HTERT RPE-1 (cell line): ENCODE results near the gene ZFPM1.
"Not testable (repeated sequence)": the region's sequence is repeated elsewhere in the genome, so short reads cannot be mapped to it uniquely, and the experiment has no call there.

Experiments
- in situ Hi-C: fragments of 300-500 bp; cut with MboI; formaldehyde crosslinking; loops from 4 replicates; pipeline ENCODE4 v1.14.3; 2020; ENCODE audit warnings: low sequenced_read_pairs

The ZFPM1 gene

DNA sequence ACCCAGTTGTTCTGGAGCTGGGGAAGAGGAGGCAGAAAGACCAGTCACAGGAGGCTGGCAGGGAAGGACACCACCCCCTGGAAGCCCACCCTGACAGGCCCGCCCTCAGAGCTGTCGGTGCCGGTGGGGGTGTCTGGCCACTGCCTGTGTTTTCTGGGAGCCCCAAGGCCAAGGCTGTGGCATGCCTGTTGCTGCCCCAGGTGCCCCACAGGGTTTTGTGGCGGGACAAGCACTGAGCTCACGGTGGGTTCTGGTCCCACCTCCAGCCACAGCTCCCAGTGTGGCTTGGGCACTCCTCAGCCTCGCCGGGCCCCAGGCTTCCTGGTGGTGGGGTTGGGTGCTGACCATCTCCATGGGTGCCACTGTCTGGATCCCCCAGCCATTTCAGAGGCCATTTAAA is 58.0 kb downstream of the ZFPM1 start:
- in situ Hi-C loops = no loop called here

DNA sequence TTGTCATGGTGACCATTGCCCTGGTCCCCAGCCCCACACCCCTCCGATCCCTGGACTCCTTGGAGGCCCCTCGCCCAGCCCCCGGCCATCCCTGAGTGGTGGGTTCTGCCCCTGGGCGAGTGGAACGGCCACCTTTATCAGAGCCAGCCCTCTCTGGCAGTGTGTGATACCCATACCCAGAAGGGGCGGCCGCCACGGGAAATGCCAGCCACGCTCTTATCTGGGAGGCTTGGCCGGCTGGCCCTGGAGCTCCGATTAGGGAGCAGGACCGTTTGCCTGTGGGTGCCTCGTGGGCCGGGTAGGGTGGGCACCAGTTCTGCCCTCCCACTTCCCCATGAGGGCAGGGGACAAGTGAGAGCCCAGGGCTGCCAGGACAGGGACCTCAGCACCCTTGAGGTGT is 58.8 kb downstream of the ZFPM1 start:
- in situ Hi-C loops = no loop called here

DNA sequence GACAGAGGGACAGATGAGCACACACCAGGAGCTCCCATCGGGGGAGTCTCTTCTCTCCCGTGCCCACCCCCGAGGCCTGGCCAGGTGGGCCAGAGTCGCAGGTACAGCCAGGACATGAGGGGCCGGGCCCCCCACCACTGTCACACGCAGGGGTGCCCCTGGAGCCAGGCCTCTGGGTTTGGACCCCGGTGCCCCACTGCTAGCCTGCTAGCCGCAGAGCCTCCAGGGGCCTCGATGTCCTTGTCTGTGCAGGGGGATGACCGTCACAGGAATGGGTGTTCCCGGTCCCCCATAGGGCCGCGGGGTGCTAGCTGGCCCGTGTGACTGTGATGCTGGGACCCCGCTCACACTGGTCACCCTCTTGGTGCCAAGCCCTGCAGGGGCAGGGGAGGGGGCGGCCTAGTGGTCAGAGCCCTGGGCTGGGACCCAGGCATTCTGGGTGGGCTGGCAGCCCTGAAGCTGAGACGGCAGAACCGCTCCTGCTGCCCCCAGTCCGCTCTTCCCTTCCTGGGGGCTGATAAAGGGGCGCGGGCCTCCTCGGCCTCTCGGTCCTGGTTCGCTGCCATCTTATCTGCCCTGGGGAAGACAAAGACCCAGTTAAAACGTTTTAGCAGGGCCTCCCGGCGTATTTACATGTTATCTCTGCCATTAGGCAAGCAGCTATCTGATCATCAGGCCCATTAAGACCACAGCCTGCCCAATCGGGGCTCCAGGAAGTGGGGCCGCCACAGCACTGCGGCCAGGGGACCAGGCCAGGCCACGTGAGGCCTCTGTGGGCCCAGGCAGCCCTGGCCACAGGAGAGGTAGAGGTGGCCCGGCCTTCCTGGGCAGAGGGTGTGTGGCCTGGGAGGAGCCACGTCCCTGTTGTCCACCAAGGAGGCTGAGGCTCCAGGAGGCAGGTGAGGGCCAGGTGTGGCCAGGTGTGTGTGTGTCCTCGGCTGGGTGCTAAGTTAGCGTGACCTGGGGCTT is 59.9 kb downstream of the ZFPM1 start:
- in situ Hi-C loops = no loop called here

DNA sequence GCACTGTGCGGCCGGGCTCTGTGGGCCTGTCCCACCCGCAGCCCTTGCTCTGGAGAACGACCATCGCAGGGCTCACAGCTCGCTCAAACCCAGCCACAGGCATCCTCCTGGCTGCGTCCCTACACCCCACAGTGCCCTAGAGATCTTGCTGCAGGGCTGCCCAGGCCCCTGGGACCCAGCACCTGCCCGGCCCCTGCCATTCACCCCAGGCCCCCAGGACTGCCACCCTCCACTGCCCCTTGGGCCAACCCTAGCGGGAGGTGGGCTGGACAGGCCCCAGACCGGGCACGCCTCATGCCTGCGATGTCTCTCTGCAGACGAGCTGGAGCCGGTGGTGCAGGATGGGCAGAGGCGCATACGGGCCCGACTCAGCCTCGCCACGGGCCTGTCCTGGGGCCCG is 61.0 kb downstream of the ZFPM1 start:
- in situ Hi-C loops = no loop called here

DNA sequence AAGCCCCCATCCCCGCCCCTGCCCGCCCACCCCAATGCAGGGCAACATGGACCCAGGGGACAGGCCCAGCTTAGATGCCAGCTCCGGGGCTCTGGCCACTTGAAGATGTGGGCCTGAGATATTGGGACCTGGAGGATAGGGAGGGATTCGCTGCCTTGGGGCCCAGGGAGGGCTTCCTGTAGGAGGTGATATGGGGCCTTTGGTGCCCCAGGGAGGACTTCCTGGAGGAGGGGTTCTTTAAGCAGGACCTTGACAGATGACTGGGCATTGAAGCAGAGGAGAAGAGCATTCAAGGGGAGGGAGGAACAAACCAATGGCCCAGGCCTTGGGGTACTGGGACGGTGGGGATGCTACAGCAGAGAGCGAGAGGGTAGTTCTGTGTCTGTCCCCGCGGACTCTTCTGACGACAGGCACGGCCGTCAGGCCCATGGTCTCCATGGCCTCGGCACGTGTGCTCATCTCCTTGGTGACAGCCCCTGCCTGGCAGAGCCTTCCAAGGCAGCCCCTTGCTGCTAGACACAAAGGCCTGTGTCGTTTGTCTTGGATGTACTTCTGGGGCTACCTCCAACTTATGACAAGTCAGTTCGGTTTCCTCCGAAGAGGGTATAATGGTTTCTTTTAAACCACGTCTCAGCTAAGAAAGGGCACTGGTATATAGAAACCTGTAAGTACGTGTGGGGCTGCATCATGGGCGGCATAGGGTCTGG is 61.6 kb downstream of the ZFPM1 start:
- in situ Hi-C loops = no loop called here

DNA sequence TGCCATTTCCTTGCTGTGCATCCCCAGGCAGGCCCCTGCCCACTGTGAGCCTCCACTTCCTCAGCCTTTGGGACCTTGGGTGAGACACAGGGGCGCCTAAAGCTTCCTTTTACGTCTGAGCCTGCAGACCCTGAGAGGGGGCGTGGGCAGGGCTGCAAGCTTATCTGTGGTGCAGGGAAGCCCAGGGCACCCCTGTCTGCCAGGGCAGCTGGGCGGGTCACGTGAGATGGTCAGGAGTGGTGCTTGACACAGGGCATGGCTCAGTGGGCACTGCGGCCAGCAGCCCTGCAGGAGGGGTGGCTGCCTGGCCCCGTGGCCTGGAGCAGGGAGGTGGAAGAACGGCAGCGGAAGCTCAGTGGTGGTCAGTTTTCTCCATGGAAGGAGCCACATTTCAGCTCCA is 62.3 kb downstream of the ZFPM1 start:
- in situ Hi-C loops = no loop called here

DNA sequence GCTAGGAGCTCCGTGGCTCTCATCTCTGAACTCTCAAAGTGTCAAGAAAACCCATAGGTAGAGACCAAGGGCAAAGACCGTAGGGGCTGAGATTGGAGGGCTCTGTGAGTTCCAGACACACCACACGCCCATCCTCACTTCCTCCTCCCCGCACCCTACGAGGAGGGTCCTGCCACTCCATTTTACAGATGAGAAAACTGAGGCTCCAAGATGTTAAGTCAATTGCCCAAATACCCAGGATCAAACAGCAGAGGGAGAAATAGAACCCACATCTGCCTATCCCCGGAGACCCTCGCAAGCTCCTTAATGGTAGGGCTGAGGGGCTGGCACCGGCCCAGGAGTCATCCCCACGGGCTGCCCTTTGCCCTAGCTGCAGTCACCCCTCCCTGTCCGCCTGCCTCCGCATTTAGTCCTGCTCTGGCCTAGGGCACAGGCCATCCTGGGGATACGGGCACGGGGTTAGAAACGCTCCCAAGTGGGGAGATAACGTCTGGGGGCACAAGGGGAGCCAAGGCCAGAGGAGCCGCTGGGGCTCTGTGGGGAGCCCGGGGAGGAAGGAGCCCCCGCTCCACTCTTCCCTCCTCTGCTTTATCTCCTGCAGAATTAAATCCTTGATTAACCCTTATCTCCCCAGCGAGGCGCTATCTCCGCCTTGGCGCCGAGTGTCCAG is 63.0 kb downstream of the ZFPM1 start:
- in situ Hi-C loops = no loop called here

DNA sequence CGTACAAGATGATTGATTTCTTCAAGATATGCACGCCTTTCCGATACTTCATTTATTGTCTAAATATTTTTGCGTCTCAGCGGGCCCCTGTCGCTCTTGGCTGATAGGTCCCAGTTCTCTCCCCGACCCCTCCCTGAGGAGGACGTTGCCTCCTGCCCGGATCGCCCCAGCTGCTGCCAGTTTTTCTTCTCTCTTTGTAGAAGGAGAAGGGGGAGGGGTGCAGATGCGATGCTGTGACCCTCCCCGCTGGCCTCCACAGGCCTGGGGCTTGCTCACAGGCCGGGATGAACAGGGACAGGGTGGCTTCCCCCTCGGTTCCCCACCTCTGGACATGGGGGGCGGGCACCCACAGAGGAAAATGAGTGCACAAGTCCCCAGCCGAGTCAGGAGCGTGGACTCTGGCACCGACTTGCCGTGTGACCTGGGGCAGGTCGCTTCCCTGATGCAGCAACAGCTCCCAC is 63.6 kb downstream of the ZFPM1 start:
- in situ Hi-C loops = no loop called here

DNA sequence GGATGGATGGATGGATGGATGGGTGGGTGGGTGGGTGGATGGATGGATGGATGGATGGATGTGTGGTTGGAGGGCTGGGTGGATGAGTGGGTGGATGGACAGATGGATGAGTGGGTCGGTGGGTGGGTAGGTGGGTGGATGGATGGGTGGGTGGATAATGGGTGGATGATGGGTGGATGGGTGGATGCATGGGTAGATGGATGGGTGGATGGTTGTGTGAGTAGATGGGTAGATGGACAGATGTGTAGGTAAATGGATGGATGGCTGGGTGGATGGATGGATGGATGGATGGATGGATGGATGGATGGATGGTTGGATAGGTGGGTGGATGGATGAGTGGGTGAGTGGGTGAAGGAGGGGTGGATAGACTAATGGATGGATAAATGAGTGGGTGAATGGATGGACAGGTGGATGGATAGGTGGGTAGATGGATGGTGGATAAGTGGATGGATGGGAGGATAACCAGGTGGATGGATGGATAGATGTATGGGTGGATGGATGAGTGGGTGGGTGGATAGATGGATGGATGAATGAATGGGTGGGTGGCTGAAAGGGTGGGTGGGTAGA is 64.2 kb downstream of the ZFPM1 start:
- in situ Hi-C loops = not testable (repeated sequence)

DNA sequence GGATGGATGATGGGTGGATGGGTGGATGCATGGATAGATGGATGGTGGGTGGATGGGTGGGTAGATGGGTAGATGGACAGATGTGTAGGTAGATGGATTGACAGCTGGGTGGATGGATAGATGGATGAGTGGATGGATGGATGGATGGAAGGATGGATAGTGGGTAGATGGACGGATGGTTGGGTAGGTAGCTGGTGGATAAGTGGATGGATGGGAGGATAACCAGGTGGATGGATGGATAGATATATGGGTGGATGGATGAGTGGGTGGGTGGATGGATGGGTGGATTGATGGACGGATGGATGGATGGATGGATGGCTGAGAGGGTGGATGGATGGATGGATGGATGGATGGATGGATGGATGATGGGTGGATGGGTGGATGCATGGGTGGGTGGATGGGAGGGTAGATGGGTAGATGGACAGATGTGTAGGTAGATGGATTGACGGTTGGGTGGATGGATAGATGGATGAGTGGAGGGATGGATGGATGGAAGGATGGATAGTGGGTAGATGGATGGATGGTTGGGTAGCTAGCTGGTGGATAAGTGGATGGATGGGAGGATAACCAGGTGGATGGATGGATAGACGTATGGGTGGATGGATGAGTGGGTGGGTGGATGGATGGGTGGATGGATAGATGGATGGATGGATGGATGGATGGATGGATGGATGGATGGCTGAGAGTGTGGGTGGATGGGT is 65.5 kb downstream of the ZFPM1 start:
- in situ Hi-C loops = not testable (repeated sequence)

DNA sequence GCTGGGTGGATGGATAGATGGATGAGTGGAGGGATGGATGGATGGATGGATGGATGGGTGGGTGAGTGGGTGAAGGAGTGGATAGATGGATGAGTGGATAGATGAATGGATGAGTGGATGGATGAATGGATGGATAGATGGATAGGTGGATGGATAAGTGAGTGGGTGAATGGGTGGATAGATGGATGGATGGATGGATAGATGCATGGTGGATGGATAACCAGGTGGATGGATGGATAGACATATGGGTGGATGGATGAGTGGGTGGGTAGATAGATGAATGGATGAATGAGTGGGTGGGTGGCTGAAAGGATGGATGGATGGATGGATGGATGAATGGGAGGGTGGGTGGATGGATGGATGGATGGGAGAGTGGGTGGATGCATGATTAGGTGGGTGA is 66.2 kb downstream of the ZFPM1 start:
- in situ Hi-C loops = no loop called here

DNA sequence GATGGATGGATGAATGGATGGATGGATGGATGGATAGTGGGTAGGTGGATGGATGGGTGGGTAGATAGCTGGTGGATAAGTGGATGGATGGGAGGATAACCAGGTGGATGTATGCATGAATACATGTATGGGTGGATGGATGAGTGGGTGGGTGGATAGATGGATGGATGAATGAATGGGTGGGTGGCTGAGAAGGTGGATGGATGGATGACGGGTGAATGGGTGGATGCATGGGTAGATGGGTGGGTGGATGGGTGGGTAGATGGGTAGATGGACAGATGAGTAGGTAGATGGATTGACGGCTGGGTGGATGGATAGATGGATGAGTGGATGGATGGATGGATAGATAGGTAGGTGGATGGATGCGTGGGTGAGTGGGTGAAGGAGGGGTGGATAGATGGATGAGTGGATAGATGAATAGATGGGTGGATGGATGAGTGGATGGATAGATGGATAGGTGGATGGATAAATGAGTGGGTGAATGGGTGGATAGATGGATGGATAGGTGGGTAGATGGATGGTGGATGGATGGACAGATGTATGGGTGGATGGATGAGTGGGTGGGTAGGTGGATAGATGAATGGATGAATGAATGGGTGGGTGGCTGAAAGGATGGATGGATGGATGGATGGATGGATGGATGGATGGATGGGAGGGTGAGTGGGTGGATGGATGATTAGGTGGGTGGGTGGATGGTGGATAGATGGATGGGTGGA is 67.0 kb downstream of the ZFPM1 start:
- in situ Hi-C loops = no loop called here

DNA sequence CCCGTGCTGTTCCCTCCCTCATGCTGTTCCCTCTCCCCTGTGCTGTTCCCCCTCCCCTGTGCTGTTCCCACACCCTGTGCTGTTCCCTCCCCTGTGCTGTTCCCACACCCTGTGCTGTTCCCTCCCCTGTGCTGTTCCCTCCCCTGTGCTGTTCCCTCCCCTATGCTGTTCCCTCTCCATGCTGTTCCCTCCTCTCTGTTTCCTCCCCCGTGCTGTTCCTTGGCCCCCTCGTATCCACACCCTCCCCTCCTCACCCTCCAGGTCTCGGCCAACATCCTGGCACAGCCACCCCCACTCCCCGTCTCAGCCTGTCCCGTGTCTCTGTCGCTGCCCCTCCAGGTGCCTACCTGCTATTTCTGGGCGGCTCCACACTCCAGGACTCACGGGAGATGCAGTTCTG is 68.6 kb downstream of the ZFPM1 start:
- in situ Hi-C loops = no loop called here

DNA sequence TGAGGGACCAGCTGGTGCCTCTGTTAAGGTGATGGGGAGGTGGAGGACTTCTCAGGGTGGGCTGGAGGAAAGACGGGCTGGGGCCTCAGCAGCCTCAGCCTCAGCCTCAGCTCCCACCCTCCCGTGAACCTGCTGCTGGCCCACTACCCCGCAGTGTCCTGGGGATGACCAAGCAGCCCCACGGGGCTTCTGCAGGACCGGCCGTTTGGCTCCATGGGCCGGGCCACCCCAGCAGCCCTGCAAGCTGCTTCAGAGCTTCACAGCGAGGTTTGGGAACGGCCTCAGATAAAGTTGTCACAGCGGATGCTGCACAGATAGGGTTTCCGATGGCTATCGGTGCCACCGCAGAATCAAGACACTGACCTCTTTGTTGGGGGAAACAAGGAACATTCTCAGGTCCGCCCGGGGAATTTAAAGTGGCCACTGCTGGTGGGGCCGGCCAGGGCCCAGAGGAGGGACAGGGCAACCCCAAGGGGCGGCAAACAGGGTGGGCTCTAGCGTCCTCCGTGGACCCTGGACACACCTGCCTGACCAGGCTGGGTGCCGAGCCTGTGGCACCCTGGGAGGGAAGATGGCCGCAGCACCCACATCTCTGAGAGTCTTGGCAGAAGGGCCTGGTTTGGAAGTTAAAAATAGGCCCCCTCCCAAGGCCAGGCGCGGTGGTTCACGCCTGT is 69.3 kb downstream of the ZFPM1 start:
- in situ Hi-C loops = no loop called here

DNA sequence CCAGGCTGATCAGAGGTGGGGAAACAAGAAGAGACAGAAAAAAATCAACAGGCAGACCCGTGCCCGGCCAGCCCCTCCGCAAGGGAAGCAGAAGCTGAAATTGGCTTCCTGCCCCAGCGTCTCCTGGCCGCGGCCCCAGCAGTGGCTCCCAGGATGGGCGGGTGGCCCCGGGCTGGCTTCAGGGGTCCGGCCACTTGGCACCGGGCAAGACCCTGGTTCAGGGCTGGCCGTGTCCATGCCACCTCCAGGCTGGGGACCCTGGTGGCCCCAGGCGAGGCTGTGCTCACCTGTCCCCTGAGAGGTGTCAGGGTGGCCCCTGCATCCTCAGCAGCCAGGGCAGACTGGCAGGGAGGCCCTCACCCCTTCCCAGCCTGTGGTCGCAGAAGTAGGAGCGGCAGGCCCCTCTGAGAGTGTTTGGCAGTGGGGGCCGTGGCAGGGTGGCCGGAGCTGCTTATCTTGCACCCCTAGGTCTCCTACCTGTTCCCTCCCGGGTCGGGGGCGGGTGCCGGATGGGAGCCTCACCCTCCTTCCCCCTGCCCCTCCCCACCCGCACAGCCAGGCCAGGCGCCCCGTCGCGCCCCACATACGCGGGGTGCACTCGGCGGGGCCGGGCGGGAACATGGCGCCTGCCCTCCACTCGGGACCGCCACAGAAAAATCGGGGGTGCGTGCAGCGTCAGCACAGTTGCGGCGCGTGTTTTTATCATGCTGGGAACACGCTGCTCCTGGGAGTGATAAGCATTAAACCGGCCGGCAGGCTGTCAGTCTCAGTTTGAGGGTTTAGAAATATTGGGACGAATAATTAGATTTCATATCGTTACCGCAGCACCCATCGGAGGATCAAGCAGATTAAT is 70.5 kb downstream of the ZFPM1 start:
- in situ Hi-C loops = no loop called here

DNA sequence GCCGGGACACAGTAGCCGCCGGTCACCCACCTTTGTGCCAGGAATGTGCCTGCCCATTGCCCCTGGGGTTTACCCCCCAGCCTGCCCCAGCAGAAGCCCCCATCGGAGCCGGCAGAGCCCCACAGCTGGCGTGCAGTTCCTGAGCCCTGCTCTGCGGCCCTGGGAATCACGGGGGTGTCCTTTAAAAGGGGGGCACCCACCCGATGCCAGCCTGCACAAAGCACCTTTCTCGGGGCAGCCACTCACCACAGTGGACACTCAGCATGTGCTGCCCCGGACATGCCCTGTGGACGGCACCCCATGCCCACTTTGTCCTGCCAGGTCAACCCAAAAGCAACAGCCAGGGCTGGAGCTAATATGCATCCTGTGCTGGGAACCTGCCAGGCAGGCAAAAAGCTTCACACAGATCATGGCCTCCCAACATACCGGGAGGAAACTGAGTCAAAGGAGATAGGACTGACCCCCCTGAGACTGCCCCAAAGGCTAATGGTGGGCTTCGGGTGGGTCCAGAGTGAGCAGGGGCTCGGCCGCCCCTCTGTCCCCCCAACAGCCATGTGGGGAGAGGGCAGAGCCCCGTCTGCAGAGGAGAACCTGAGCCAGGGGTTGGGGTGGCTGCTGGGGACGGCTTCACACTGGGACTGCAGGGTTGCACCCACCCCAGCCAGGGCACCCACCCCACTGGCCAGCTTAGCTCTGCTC is 71.3 kb downstream of the ZFPM1 start:
- in situ Hi-C loops = no loop called here

DNA sequence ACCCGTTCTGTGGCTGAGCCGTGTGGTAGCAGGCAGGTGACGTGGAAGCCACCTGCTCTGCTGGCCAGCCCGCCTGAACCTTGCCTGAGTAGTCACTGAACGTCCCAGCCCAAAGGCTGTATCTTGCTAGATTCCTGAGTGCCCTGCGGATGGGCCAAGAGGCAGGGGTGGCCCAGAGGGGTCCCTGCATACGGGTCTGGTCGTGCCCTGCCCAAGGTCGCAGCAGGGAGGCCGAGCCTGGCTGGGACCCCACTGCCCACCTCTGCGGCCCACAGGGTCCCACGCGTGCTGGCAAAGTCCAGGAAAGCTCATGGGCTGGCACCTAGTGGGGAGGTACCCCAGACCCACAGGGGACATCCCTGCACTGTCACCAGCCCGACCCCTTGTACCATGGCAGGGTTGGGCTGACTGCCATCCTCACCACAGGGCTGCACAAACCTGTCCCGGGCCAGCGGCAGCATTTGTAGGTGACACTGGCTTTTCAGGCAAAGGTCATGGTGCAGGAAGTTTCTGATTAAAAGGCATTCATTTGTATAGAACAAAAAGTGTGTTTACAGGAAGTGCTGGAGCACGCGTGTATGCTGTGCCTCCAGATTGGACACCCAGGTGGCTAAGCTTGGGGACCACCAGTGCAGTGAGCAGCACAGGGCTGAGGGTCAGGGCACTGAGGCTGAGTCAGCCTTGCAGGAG is 72.0 kb downstream of the ZFPM1 start:
- in situ Hi-C loops = no loop called here
